Activated naive CD4-positive, alpha-beta T cell treated with anti-CD3 and anti-CD28 coated beads, Interleukin-2, amount 50 U/mL, for 16 hours (primary cell): ENCODE results near the gene NDUFC2.
"Not testable (repeated sequence)": the region's sequence is repeated elsewhere in the genome, so short reads cannot be mapped to it uniquely, and the experiment has no call there.

Experiments used
- DNase-seq: peaks from one replicate; pipeline ENCODE4 v3.0.0-alpha.2; 2020

The NDUFC2 gene

GRCh38 chr11:78078218-78079167 lies 1.2 kb downstream of the NDUFC2 start:
- no peak for DNase-seq

DNA sequence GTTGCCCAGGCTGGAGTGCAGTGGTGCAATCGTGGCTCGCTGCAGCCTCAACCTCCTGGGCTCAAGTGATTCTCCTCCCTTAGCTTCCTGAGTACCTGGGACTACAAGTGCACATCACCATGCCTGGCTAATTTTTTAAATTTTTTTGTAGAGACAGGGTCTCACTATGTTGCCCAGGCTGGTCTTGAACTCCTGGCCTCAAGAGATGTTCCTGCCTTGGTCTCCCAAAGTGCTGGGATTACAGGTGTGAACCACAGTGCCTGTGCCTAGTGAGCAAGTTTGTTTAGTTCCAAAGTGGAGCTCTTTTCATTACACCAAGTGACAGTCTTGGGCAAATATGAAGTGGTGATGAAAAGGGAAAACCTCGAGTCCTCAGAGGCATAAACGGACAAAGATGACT lies 2.1 kb downstream of the NDUFC2 start:
- DNase-seq = not testable (repeated sequence)

GRCh38 chr11:78076733-78077403 lies 2.8 kb downstream of the NDUFC2 start:
- no peak for DNase-seq

- no peak for DNase-seq
Measured at GRCh38 chr11:78074756-78075155, 4.9 kb downstream of the NDUFC2 start.

DNA sequence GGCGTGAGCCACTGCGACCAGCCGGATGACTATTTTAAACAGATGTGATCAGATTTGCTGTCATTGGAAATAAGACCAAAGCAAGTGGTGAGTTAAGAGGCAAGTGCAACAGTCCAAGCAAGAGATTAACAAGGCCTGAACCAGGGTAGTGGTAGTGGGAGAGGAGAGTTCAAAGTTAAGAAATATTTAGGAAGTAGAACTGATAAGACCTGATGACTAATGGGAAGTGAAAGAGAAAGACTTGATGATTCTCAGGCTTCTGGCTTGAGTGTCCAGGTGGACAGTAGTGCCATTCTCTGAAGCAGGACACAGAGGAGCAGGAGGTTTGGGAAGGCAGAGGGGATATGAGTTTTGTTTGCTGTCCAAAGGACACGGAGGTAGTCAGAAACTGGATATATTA lies 7.2 kb downstream of the NDUFC2 start:
- no peak for DNase-seq

DNA sequence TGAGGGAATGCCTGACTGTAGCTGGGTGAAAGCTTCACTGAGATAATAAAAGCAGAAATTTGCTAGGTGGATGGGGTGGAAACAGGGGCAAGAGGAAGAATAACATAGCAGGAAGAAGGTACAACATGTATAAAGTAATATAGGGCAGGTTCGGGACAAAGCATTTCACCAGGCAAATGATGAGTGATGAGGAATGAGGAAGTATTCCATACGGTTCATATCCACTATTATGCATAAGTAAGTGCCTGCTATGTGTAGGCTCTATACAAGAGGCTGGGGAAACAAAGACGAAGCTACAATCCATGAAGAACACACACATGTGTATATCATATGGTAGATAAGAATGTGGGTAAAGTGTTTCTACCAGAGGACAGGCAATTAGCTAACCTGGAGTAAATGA lies 7.9 kb downstream of the NDUFC2 start:
- DNase-seq = no peak

- no peak for DNase-seq
Measured at GRCh38 chr11:78070621-78071020, 9.0 kb downstream of the NDUFC2 start.

GRCh38 chr11:78069465-78069864 lies 10.2 kb downstream of the NDUFC2 start:
- no peak for DNase-seq

- DNase-seq = no peak
Measured at GRCh38 chr11:78067704-78068103, 12.0 kb downstream of the NDUFC2 start.

DNA sequence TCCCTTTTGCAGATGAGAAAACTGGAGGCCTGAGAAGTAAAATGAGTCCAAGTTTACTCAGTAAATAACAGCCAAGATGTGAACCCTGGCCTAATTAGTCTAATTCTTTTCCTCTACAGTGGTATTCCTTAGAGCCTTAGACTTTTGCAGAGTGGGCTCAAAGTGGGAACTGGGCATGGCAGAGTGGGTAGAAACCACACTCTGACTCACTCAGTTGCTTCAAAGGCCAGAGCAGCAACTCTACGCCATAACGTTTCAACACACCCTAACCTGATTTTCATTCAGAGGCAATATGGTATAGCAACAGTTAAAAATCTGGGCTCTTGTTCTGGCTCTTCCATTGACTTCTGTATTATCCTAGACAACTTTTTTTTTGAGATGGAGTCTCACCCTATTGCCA lies 13.2 kb downstream of the NDUFC2 start:
- no peak for DNase-seq

- no peak for DNase-seq
Measured at GRCh38 chr11:78065203-78065602, 14.5 kb downstream of the NDUFC2 start.

DNA sequence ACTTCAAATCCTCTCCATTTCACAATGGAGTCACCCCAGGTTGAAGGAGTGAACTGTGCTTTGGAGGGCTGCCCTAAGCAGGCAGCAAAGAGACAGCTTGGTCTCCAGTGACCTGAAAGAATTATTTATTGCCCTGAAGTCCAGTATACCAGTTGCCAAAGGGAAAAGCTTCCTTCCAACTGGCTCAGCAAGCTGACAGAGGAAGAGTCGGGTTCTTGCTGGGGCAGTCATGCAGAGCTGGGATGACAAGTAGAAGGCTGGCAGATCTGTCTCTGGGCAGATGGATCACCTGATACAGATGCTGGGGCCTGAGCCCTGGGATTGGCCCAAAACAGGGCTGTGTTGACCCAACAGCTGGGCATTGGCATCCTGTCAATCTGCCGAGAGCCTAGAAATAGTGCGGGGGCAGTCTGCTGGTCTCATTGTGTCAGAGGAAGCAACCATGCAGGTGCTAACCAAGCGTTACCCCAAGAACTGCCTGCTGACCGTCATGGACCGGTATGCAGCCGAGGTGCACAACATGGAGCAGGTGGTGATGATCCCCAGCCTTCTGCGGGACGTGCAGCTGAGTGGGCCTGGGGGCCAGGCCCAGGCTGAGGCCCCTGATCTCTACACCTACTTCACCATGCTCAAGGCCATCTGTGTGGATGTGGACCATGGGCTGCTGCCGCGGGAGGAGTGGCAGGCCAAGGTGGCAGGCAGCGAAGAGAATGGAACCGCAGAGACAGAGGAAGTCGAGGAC lies 16.1 kb downstream of the NDUFC2 start, which contains the start of gene THRSP:
Gene THRSP (plus strand): TSS at position 422 of the 742 bp plus-strand sequence. CDS start 21 bp downstream, at position 443.
- no peak for DNase-seq

DNA sequence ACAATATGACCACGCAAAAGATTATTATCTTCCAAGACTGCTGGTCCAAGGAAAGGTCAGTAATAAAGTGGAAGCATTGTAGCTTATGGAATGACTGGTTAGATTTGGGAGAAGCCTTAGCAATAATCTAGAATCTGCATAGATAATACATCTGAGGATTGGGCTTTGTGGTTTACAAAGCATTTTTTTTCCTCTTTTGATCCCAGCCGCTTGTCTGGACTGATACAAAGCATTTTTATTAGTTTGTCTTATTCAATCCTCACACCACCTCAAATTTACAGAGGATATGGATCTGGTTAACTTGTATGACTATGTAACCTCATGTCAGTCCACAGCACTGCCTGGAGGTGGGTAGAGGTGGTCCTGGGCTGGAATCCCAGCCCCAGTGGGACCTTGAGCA lies 17.0 kb downstream of the NDUFC2 start:
- no peak for DNase-seq

DNA sequence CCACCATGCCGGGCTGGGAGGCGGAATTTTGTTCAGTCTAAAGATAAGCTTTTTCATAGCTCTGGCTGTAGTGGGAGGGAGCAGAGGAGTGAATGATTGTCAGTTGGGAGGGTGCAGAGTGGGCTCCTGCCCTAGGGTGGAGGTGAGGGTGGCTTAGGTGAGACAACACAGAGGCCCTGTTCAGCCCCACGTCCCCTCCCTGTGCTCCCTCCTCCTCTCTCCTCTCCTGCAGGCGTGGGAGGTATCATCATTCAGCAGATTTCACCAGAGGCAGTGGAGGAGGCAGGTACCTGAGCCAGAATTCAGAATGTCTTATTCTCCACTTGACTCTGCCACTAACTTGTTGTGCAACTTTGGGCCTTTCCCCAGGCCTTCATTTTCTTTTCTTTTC lies 17.7 kb downstream of the NDUFC2 start:
- DNase-seq = no peak

GRCh38 chr11:78061088-78061920 lies 18.4 kb downstream of the NDUFC2 start:
- DNase-seq = no peak

- DNase-seq = no peak
Measured at GRCh38 chr11:78060533-78060932, 19.1 kb downstream of the NDUFC2 start.

DNA sequence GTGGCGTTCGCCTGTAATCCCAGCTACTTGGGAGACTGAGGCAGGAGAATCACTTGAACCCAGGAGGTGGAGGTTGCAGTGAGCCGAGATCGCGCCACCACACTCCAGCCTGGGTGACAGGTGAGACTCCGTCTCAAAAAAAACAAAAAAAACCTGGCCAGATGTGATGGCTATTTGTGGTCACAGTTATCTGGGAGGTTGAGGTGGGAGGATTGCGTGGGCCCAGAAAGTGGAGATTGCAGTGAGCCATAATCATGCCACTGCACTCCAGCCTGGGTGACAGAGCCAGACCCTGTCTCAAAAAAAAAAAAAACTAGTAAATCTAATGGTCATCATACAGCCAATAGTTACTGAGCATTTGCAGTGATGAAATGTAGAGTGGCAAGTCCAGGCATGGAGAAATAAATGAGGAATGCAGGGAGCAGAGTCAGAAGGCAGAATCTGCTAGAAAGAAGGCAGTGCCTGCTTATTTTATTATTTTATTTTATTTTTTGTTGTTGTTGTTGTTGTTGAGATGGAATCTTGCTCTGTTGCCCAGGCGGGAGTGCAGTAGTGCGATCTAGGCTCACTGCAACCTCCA lies 19.8 kb downstream of the NDUFC2 start:
- not testable (repeated sequence) for DNase-seq

DNA sequence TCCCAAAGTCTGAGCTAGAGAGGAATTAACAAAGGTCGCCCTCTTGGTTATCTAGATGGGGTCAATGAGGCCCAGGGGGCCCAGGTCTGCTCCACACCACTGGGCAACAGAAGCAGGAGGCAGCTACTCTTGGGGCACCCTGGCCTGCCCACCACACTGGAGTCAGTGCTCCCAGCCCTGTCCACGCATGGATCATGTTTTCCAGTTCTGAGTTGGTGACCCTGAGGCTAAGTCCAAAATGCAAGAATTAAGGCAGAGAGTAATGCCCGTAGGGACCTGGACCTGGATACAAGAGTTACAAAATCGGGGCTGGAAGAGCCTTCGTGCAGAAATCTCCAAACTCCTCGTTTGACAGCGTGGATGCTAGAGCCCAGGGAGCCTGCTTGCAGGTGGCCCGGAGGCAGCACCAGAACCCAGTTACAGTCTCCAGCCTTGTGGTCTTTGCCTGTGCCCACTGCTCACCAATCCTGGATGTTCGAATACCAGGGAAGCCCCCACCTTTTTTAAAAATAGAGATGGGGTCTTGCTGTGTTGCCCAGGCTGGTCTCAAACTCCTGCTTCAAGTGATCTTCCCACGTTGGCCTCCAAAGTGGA lies 22.1 kb downstream of the NDUFC2 start:
- no peak for DNase-seq

- DNase-seq = no peak
Measured at GRCh38 chr11:78056093-78056492, 23.6 kb downstream of the NDUFC2 start.

- no peak for DNase-seq
Measured at GRCh38 chr11:78054971-78055370, 24.7 kb downstream of the NDUFC2 start.

DNA sequence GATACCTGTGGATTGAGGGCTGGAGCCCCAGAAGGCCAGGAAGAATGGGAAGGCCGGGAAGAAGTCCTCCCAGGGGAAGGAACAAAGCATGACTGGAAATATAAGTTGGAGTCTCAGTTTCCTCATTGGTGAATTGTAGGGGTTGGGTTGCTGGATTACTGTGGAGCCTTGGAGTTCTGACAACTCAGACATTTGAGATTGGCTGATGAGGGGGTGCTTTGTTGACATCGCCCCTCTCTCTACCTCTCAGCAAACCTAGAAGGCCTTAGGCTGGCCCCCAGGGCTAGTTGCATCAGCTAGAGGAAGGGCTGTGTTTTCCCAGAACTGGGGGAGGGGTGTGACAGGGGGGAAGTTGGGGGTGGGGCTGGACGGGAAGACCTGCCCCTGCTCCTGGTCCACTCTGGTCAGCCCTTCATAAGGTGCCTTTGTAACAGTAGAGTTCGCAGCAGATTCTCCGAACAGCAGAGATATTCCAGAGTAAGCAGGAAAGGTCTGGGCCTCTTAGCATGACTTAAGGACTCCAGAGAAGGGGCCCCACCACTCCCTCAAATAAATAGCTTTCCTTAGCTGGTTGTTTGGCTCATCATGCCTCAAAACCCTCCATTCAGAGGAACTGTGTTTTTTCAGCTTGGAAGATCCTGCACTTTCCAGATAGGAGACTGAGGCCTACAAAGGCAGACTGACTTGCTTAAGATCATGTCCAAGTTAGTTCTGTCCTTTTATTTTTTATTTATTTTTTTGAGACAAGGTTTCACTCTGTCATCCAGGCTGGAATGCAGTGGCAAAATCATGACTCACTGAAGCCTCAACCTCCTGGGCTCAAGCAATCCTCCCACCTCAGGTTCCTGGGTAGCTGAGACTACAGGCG lies 28.5 kb downstream of the NDUFC2 start:
- no peak for DNase-seq
